DOHH2 (cell line): Measurements from ENCODE around the gene TTC39B.

Source experiments
- CTCF ChIP-seq: fragments of 200-600 bp; sonication (generic); IDR thresholded peaks from one replicate; pipeline ENCODE4 v1.5.1; 2014; ENCODE audit warnings: antibody characterized with exemption, mild to moderate bottlenecking, low read depth, low read length; ENCODE audit not compliant: poor library complexity, severe bottlenecking
- EZH2phosphoT487 ChIP-seq: fragments of 200-600 bp; sonication (generic); IDR thresholded peaks from 2 replicates; pipeline ENCODE4 v1.6.1; 2017; ENCODE audit warnings: borderline replicate concordance, mild to moderate bottlenecking, antibody characterized with exemption, low read length, moderate library complexity, mixed read lengths

- TF ChIP-seq CTCF (no peak), EZH2phosphoT487 (no peak)
Measured at GRCh38 chr9:15160673-15161072, 146.3 kb downstream of the TTC39B start.
